ENCODE results near the gene ZNF511. TPM values are rescaled to one million over a fixed set of nuclear protein-coding genes. Genes with fewer than 3 reads are reported as not detected.

Gene ZNF511
- total RNA-seq, 2 experiments from 2014 or later = 58.0 to 60.1 TPM

DNA sequence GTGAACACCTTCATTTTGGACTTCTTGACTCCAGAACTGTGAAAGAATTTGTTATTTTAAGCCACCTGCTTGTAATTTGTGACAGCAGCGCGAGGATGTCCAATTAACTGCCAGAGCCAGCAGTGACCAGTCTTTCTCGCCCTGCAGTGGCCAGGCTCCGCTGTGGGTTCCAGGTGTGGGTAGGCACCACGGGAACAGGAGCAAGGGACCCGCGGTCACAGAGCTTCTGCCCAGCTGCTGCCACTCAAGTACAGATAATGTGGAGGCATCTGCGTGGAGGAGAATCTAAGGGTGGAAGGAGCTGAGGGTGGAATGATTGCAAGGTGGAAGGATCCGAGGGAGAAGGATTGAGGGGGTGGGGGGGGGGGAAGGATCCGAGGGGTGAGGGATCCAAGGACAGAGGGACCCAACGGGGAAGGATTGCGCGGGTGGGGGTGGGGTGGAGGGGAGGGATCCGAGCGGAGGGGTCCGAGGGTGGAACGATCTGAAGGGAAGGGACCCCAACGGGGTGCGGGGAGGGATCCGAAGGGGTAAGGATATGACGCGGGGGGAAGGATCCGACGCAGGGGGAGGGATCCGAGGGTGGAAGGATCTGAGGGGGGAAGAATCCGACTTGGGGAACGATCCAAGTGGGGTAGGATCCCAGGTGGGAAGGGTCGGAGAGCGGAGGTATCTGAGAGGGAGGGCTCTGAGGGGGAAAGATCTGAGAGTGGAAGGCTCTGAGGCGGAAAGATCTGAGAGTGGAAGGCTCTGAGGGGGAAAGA is 24.4 kb downstream of the ZNF511 start:
- TF ChIP-seq, protein P1, sequence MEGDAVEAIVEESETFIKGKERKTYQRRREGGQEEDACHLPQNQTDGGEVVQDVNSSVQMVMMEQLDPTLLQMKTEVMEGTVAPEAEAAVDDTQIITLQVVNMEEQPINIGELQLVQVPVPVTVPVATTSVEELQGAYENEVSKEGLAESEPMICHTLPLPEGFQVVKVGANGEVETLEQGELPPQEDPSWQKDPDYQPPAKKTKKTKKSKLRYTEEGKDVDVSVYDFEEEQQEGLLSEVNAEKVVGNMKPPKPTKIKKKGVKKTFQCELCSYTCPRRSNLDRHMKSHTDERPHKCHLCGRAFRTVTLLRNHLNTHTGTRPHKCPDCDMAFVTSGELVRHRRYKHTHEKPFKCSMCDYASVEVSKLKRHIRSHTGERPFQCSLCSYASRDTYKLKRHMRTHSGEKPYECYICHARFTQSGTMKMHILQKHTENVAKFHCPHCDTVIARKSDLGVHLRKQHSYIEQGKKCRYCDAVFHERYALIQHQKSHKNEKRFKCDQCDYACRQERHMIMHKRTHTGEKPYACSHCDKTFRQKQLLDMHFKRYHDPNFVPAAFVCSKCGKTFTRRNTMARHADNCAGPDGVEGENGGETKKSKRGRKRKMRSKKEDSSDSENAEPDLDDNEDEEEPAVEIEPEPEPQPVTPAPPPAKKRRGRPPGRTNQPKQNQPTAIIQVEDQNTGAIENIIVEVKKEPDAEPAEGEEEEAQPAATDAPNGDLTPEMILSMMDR (IDR thresholded peaks at IDR 0.05) = no peak
- ChIA-PET CTCF (interaction anchor here (1.1 kb wide), 1 partner anchor 14 kb away, joined by 3 read pairs; no protein-coding TSS in a partner anchor), POLR2A (interaction anchor here (0.6 to 1.5 kb wide), 2 partner anchors 9 to 26 kb away, joined by 3 to 4 read pairs; no protein-coding TSS in a partner anchor)
- Mint-ChIP-seq H3K27me3 (peaks cover 31% of the 10 kb centered on the region), H3K27ac (no peak overlapping the region), H3K4me3 (no peak overlapping the region), H3K9me3 (no peaks in the 10 kb centered on the region), H3K4me1 (ENCODE audit: low read depth) (peaks cover 14% of the 10 kb centered on the region), H3K36me3 (ENCODE audit: low read depth) (no peaks in the 10 kb centered on the region)
- no peak for ATAC-seq
- DNase-seq = no peak
- intact Hi-C loops (cut with micrococcal nuclease) = no loop called here

DNA sequence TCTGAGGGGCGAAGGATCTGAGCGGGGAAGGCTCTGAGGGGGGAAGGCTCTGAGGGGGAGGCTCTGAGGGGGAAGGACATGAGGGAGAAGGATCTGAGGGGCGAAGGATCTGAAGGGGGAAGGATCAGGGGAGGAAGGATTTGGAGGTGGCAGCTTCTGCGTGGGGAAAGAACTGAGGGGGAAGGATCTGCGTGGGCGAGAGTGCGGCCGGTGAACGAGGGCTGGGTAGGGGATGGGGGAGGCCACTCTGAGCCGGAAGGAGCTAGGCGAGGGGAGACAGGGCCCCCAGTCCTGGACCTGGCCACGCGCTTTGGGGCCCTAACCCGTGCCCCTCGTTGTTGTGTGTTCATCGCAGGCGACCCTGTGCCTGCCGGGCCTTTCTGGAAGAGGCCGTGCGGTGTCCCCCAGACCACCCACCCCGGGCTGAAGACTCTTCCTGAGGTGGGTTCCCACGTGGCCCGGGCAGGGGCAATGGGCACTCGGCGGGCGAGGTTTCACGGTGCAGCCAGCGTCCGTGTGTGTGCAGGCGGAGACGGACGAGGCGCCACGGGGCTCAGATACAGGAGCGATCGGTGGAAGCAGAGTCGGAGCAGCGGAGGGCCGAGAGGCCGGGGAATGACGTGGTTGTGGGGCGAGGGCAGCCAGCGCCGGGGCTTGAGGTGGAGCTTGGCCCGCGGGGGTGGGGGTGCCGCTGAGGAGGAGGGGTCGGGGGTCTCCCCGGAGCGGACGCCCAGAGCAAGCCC is 26.0 kb downstream of the ZNF511 start:
- no peak overlapping the region for H3K27ac Mint-ChIP-seq
- CTCF ChIA-PET = interaction anchor here (1.4 kb wide), 1 partner anchor 20 kb away, joined by 4 read pairs; no protein-coding TSS in a partner anchor
- peaks cover 22% of the 10 kb centered on the region for H3K27me3 Mint-ChIP-seq
- peak; percentile 31 for ATAC-seq
- no peaks in the 10 kb centered on the region for H3K36me3 Mint-ChIP-seq (ENCODE audit: low read depth)
- no peak for DNase-seq
- peak overlapping the region; percentile 56 for H3K4me3 Mint-ChIP-seq
- POLR2A ChIA-PET = interaction anchor here (0.9 to 2.0 kb wide), 3 partner anchors 13 to 22 kb away, joined by 3 to 6 read pairs (median 3); partner anchors contain the start of gene PRAP1
- peaks cover 9% of the 10 kb centered on the region for H3K4me1 Mint-ChIP-seq (ENCODE audit: low read depth)
- no peaks in the 10 kb centered on the region for H3K9me3 Mint-ChIP-seq
- TF ChIP-seq, protein P1 (IDR thresholded peaks at IDR 0.05) = no peak
- intact Hi-C loops (cut with micrococcal nuclease) = no loop called here

DNA sequence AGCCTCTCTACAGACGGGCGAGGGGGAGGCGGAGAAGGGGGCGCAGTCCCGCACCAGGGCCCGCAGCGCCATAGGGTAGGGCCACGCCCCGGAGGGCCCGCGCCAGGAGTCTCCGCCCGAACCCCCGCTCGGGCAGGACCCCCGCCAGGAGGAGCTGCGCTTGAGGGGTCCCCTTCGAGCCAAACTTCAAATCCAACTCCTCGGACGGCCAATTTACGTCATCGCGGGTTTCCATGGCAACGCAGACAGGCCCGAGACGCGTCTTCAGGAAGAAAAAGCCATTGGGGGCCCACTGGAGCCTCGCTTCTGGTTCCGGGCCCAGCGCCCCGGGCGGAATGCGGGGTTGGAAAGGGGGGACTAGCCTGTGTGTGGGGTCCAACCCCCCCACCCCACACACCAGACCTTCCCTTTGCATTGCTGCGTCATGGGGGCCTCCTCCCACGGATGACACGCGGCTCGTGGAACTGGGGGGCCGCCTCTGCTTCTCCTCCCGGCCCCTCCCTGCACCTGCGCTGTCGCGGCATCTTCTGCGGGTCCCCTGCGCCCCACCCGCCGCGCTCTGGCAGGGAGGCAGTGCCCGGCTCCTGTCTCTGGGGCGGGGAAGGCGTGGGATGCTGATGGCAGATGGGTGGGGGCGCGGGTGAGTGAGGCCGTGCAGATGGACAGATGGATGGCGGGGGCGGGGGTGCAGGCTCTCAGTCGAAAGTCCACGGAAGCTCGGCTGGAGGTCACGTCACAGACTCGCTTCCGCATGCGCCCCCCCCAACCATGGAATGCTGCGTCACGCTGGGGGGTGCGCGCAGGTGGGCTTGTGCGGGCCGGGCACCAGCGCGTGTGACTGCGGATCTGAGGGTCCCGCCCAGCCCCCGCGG is 26.8 kb downstream of the ZNF511 start:
- Mint-ChIP-seq H3K27me3 (peaks cover 22% of the 10 kb centered on the region), H3K9me3 (no peaks in the 10 kb centered on the region), H3K27ac (no peak overlapping the region), H3K36me3 (ENCODE audit: low read depth) (no peaks in the 10 kb centered on the region), H3K4me1 (ENCODE audit: low read depth) (peaks cover 8% of the 10 kb centered on the region), H3K4me3 (peak overlapping the region; percentile 48)
- ChIA-PET CTCF (interaction anchor here (1.2 to 1.4 kb wide), 2 partner anchors 21 to 22 kb away, joined by 3 to 4 read pairs; no protein-coding TSS in a partner anchor), POLR2A (interaction anchor here (0.9 to 2.0 kb wide), 6 partner anchors 11 to 77 kb away, joined by 3 to 6 read pairs (median 3); partner anchors contain the start of gene PRAP1)
- DNase-seq (peak; percentile 90), ATAC-seq (peak; percentile 53)
- TF ChIP-seq, protein P1 (IDR thresholded peaks at IDR 0.05) = no peak
- intact Hi-C loops (cut with micrococcal nuclease) = no loop called here

DNA sequence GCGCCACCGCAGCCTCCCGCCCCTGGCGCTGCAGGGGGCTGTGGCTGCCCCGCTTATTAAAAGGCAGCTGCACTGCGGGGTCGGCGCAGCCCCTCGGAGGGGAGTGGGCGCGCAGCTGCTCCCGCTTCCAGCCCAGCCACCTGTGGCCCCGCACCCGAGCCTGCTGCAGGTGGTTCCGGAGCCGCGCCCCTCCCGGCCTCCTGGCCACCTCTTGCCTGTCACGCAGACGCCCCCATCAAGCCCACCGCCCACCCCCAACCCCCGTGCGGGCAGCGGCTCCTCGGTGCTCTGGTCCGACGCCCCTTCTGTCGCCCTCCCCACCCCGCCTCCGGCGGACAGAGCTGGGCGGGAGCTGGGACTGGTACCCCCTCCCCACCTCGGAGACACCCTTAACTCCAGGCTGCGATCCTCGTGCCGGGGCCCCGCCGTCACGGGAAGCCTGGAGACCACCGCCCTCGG is 27.4 kb downstream of the ZNF511 start:
- no peaks in the 10 kb centered on the region for H3K36me3 Mint-ChIP-seq (ENCODE audit: low read depth)
- H3K27me3 Mint-ChIP-seq = peaks cover 22% of the 10 kb centered on the region
- no peak for DNase-seq
- no peak overlapping the region for H3K4me3 Mint-ChIP-seq
- intact Hi-C loops (cut with micrococcal nuclease) = no loop called here
- ChIA-PET POLR2A (interaction anchor here (1.0 to 2.0 kb wide), 4 partner anchors 12 to 77 kb away, joined by 3 to 6 read pairs (median 4); no protein-coding TSS in a partner anchor), CTCF (interaction anchor here (1.2 kb wide), 1 partner anchor 21 kb away, joined by 3 read pairs; no protein-coding TSS in a partner anchor)
- H3K9me3 Mint-ChIP-seq = no peaks in the 10 kb centered on the region
- no peak overlapping the region for H3K27ac Mint-ChIP-seq
- ATAC-seq = no peak
- peaks cover 8% of the 10 kb centered on the region for H3K4me1 Mint-ChIP-seq (ENCODE audit: low read depth)
- TF ChIP-seq, protein P1 (IDR thresholded peaks at IDR 0.05) = no peak

Data from activated CD8-positive, alpha-beta T cell treated with anti-CD3 and anti-CD28 coated beads for 36 hours (primary cell).